ES-I3 (cell line): ENCODE data around the gene ITPRIPL2.

Experiments
- H3K36me3 ChIP-seq: 2 replicates; pipeline ENCODE4 v1.6.1; 2013; ENCODE audit warnings: mild to moderate bottlenecking, low read length, control low read depth, moderate library complexity; ENCODE audit not compliant: insufficient read depth
- H3K4me1 ChIP-seq: 2 replicates; pipeline ENCODE4 v1.6.1; 2013; ENCODE audit warnings: mild to moderate bottlenecking, control low read depth, low read length; ENCODE audit not compliant: insufficient read depth
- H3K9ac ChIP-seq: 2 replicates; pipeline ENCODE4 v1.6.1; 2013; ENCODE audit warnings: low read depth, mild to moderate bottlenecking, low read length, moderate library complexity
- H3K9me3 ChIP-seq: 2 replicates; pipeline ENCODE4 v1.6.1; 2013; ENCODE audit warnings: mild to moderate bottlenecking, low read length, moderate library complexity; ENCODE audit not compliant: control insufficient read depth, insufficient read depth

Gene ITPRIPL2

DNA sequence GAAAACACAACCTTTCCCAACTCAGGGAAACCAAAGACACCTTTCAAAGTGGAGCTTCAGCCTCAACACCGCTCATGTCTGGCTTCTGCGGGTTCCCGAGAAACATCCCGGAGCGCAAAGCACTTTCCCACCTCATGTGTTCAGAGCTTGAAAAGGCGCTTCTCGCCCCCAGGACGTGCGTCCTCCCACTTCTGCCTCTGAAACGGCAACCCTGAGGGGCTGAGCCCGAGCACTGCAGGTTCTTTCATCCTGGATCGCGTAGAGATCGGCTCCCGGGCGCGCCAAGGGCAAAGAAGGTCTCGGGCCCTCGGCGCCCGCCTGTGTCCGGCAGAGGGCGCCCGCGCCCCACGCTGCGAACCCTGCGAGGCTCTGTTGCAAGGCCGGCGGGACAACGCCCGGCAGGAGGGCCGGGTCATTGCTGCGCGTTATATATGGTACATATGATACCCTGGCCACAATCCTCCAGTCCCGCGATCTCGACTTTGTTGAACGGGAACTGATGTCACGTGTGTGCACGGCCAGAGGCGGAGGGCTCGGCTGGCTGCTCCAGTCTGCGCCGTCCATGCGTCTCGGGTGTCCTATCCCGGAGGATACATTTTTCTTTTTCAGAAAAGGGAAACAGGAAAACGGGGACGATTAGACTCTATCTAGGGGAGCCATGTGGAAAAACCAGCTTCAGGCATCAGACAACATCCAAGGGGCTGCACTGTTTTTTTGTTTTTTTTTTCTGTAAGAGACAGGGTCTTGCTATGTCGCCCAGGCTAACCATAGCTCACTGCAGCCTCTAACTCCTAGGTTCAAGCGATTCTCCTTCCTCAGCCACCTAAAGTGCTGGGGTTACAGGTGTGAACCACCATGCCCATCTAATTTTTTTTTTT, 27.2 kb upstream of the ITPRIPL2 start:
- Histone ChIP-seq H3K9ac (peak overlapping the region; percentile 49; the same call in 1 of the 2 replicates), H3K9me3 (no peaks in the 10 kb centered on the region), H3K4me1 (no peaks in the 10 kb centered on the region)

DNA sequence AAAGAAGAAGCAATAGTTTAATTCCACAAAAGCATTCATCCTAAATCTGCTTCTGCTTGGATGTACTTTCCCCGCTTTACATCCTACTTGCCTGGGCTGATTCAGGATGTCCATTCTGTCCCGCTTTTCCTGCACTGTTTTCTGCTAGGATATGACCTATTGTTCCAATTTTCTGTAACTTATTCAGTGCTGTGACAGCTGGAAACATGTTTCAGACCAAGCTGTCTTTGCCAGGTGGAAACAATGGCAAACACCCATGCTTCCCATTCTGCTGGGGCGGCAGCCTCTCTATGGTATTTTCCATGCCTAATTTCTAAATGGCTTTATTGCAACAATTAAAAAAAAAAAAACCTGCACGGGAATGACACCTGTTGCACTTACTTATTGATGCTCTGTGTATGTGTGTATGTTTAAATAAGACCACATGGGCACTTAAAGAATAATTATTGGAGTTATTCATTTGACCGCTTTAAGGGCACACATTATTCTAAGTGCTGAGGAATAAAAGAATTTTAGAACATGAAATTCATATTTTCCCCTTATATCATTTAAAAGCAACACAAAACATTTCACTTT, 25.3 kb upstream of the ITPRIPL2 start:
- Histone ChIP-seq H3K9ac (no peak overlapping the region), H3K36me3 (no peaks in the 10 kb centered on the region), H3K4me1 (no peaks in the 10 kb centered on the region), H3K9me3 (no peaks in the 10 kb centered on the region)

More for the DNA sequence above, 27.2 kb upstream of the ITPRIPL2 start:
- no peaks in the 10 kb centered on the region for H3K36me3 ChIP-seq

DNA sequence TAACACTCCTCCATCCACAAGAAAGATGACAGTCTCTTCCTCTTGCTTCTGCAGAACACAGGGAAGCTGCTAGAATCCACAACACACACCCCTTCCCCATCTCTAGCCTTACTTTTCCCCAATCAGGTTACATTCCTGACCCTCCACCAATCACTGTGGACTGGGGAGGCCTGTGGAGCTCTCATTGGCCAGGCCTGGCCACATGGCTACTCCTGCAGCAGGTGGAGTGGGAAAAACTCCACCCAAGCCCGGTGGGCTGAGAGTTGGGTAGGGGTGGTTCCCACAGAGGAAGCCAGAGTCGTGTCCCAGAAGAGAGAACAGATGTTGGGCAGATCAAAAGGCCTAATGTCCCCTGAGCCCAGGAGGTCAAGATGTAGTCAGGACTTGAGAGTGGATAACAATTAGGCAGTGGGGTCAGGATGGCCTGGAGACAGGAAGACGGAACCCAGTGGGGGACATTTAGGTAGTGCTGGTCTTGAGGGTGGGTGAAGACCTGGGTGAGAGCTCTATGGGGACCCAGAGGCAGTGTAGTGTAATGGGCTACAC, 24.3 kb upstream of the ITPRIPL2 start:
- no peaks in the 10 kb centered on the region for H3K36me3 ChIP-seq
- no peaks in the 10 kb centered on the region; the same call in 1 of the 2 replicates for H3K4me1 ChIP-seq
- no peak overlapping the region for H3K9ac ChIP-seq
- no peaks in the 10 kb centered on the region for H3K9me3 ChIP-seq

DNA sequence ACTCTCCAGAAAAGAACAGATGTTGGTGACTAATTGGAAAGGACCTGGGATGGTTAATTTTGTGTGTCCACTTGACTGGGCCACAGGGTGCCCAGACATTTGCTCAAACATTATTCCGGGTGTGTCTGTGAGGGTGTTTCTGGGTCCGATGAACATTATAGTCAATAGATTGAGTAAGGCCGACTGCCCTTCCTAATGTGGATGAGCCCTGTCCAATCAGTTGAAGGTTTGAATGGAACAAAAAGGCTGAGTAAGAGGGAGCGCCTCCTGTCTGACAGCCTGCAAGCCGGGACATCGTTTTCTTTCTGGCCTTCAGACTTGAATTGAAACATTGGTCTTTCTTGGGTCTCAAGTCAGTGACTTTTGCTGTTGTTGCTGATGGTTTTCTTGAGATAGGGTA, 22.8 kb upstream of the ITPRIPL2 start:
- Histone ChIP-seq H3K9me3 (no peaks in the 10 kb centered on the region), H3K4me1 (no peaks in the 10 kb centered on the region; the same call in 1 of the 2 replicates)

DNA sequence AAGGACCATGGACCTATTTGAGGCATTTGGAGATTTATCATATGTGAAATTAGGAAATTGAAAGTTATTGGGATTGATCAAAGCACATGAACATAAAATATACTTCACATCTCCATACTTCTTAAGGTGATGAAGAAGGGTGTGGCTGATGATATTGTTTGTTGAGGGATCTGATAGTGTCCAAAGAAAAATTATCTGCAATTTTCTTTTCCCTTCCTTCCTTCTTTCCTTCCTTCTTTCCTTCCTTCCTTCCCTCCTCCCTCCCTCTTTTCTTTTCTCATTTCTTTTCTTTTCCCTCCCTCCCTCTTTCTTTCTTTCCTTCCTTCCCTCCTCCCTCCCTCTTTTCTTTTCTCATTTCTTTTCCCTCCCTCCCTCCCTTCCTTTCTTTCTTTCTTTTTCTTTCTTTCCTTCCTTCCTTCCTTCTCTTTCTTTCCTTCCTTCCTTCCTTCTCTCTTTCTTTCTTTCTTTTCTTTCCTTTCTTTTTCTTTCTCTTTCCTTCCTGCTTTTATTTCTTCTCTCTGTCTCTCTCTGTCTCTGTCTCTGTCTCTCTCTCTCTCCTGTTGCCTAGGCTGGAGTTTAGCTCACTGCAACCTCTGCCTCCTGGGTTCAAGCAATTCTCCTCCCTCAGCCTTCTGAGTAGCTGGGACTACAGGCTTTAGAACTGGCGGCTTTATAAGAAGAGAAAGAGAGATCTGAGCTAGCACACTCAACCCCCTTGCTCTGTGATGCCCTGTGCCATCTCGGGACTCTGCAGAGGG, 20.9 kb upstream of the ITPRIPL2 start:
- Histone ChIP-seq H3K9me3 (peaks cover 4% of the 10 kb centered on the region), H3K36me3 (no peaks in the 10 kb centered on the region), H3K9ac (no peak overlapping the region), H3K4me1 (no peaks in the 10 kb centered on the region; the same call in 1 of the 2 replicates)

More for the DNA sequence above, 22.8 kb upstream of the ITPRIPL2 start:
- H3K36me3 ChIP-seq = no peaks in the 10 kb centered on the region
- no peak overlapping the region for H3K9ac ChIP-seq

DNA sequence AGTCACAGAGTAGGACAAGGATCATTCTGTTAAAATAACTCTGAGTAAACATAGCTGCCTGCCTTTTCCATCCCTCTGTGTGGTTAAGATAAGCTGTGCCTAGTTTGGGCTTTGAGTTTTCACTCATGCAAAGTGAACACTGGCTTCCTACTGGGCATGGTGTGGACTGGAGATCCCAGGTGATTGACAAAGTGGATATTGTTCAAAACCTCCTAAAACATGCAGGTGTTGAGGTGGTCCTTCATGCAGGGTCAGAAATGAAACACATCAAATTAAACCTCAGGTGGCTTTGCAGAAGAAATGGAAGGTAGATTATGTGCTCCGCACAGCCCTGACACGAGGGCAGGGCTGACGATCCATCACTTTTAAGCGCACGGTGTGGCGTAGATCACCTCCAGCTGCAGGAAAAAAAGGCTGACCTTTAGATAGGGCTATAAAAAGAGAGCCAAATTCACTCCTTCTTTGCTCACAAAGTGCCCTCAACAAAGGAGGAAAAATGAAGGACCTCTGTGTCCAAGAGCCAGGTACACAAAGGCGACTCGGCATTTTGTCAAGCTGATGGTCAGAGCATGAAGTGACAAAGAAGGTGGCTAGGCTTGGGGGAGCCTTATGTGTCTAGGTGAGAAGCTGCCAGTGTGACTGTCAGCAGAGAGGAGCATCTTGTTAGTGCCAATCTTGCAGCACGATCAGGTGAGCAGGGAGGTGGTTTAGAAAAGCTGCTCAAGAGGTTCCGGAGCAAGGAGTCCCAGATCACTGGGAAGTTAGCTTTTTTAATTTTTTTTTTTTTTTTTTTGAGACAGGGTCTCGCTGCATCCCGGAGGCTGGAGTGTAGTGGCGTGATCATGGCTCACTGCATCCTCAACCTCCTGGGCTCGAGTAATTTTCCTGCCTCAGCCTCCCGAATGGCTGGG, 19.9 kb upstream of the ITPRIPL2 start:
- H3K4me1 ChIP-seq = no peaks in the 10 kb centered on the region; the same call in 1 of the 2 replicates
- H3K36me3 ChIP-seq = no peaks in the 10 kb centered on the region
- H3K9me3 ChIP-seq = peaks cover 7% of the 10 kb centered on the region
- no peak overlapping the region for H3K9ac ChIP-seq

DNA sequence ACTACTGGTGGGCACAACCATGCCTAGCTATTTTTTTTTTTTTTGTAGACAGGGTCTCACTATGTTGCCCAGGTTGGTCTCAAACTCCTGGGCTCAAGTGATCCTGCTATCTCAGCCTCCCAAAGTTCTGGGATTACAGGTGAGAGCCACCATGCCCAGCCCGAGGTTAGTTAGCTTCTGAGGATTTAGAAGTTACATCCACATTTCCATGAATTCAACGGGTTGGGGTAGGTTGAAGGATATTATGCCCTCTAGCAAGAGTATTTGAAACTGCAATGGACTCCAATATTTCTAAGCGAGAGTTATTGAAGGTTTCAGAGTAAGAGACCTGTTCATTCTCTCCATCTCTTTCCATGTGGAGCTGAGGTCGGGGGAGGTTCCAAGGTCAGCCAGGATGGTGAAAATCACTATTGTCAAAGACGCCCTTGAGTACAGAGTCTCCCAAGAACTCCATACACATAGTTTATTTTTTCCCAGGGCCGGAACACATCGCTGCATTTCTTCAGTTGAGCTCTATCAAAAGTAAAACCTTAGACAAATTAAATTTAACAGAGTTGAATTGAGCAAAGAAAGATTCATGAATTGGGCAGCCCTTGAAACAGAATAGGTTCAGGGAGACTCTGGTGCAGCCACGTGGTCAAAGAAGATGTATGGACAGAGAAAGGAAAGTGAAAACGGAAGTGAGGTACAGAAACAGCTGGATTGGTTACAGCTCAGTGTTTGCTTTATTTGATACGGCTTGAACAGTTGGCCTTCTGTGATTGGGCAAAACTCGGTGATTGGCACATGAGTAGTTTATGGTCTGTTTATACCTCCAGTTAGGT, 19.0 kb upstream of the ITPRIPL2 start:
- Histone ChIP-seq H3K9ac (no peak overlapping the region), H3K36me3 (no peaks in the 10 kb centered on the region), H3K4me1 (no peaks in the 10 kb centered on the region; the same call in 1 of the 2 replicates), H3K9me3 (peaks cover 7% of the 10 kb centered on the region)

DNA sequence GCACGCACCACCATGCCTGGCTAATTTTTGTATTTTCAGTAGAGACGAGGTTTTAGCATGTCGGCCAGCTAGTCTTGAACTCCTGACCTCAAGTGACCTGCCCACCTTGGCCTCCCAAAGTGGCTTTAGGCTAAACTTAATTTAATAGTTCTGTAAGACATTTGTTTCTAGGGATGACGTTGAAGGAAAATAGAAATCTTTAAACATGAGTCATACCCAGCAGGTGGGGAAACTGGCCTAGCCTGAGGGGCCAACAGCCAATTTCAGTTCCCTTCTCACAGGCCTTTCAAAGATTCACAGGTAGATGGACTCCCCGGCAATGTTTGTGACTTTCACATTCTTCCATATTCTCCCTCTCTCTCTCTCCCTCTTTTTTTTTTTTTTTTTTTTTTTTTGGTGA, 18.1 kb upstream of the ITPRIPL2 start:
- Histone ChIP-seq H3K4me1 (no peaks in the 10 kb centered on the region; the same call in 1 of the 2 replicates), H3K9ac (no peak overlapping the region), H3K9me3 (peaks cover 7% of the 10 kb centered on the region), H3K36me3 (no peaks in the 10 kb centered on the region)

DNA sequence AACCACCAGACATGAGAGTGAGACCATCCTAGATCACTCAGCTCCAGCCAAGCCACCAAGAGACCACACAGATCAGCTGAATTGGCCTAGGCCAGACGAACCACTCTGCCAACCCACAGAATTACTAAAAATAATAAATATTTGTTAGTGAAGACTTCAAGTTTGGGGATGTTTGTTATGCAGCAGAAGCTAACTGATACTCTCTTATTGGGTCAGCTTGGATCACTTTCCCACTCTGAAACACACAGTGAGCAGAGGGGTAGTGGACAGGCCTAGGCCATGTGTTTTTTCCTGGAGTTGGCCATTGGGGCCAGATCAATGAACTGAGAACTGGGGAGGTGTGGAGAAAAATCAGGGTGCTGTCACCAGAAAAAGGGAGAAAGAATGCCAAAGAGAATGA, 15.6 kb upstream of the ITPRIPL2 start:
- Histone ChIP-seq H3K9ac (no peak overlapping the region), H3K4me1 (no peaks in the 10 kb centered on the region; the same call in 1 of the 2 replicates), H3K9me3 (peaks cover 7% of the 10 kb centered on the region), H3K36me3 (no peaks in the 10 kb centered on the region)

DNA sequence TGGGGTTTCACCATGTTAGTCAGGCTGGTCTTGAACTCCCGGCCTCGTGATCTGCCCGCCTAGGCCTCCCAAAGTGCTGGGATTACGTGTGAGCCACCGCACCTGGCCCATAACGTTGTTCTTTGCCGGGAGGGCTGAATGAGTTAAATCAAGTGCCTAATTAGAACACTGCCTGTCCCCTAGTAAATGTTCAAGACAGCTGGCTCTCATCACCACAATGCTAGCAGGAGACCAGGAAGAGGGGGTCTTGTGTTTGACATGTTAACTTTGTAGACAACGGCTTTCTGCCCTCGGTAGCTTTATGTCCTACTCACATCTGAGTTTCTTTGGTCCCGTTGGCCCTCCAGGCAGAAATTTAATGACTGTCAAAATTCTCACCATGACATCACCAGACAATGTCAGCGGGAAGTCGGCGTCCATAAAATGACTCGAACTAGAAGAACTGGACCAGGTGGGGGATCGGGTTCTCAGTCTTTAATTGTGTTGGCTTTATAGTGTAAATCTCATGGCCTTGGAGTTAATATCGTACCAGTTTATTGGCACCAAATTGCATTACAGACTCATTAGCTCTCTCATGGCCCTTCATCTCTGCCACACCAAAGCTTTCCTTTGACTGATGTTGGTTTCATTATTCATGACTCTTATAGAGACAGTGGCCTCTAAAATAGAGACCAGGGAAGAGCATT, 11.4 kb upstream of the ITPRIPL2 start:
- Histone ChIP-seq H3K9ac (no peak overlapping the region), H3K9me3 (peaks cover 5% of the 10 kb centered on the region; the same call in 1 of the 2 replicates), H3K36me3 (no peaks in the 10 kb centered on the region), H3K4me1 (peaks cover 10% of the 10 kb centered on the region)

DNA sequence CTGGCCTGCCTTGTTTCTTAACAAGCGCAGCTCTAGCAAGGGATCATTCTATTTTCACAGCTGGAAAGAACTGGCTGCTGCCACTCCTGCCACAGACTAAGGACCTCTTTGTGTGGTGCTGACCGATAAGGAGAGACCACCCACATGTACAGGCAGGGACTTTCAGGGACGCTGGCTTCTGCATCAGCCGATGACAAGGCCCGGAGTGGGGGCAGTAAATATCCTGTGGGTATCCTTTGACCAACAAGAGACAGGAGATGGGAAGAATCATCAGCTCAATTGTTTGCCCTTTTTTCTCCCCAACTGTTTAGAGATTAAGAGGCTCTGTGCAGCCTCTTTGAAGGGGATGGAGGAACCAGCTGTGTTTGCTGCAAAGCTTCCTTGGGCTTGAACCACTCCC, 9.2 kb upstream of the ITPRIPL2 start:
- H3K4me1 ChIP-seq = peaks cover 14% of the 10 kb centered on the region
- no peaks in the 10 kb centered on the region for H3K9me3 ChIP-seq
- no peak overlapping the region for H3K9ac ChIP-seq
- H3K36me3 ChIP-seq = no peaks in the 10 kb centered on the region

DNA sequence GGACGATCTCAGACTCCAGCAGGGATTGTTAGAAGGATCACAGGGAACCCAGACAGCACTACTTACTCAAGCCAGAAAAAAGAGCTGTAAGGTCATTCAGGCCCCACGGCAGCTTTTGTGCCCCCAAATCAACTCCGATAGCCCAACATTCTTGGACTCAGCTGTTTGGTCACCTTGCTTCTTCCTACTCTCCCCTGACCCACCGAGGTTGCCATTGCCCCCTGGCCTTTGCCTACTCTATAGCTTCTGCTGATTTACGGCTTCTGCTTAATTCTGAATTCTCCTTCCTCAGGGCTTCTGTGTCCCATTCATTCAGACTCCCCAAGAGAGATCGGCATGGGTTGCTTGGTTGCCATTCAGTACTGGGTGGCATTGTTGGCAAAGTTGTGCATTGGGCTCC, 8.6 kb upstream of the ITPRIPL2 start:
- no peaks in the 10 kb centered on the region for H3K36me3 ChIP-seq
- H3K4me1 ChIP-seq = peaks cover 14% of the 10 kb centered on the region
- no peaks in the 10 kb centered on the region for H3K9me3 ChIP-seq
- no peak overlapping the region for H3K9ac ChIP-seq
